ENCODE measurements around the gene KRTAP10-6.
"Not testable (repeated sequence)": the region's sequence is repeated elsewhere in the genome, so short reads cannot be mapped to it uniquely, and the experiment has no call there.

Gene KRTAP10-6

DNA sequence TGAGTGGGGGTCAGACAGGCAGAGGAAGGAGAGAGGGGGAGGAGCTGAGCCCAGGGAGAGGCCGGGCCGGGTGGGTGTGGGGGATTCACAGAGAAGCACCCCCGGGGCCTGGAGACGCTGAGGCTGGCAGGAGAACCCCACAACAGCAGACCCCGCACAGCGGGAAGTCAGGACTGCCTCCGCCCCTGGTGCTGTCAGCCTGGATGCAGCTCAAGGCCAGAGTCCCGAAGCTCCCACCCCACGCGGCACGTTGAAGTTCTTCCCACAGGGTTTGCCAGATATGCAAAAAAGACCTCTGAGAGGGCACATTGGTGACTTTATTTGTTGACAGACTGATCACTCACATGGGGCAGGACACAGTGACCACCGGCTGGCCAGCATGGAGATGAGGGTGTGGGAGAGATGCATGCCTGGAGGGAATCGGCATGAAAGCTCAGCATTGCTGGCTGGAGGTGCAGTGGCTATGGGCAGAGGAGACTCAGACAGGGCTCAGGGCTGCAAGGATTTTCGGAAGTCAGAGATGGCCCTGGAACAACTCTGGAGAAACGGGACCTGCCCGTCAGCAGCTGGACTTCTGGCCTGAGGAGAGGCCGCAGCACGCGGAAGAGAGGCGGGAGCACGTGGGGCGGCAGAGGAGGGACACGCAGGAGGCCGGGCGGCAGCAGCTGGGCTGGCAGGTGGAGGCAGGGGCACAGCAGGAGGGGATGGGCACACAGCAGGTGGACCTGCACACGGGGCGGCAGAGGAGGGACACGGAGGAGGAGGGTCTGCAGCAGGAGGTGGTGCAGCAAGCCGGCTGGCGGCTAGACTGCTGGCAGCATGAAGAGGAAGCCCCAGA is 34.6 kb downstream of the KRTAP10-6 start:
- no peak for DNase-seq (ENCODE audit: low read depth)

GRCh38 chr21:44556879-44557278 is 35.4 kb downstream of the KRTAP10-6 start:
- no peak for DNase-seq (ENCODE audit: low read depth)

GRCh38 chr21:44555200-44555875 is 37.0 kb downstream of the KRTAP10-6 start:
- DNase-seq (ENCODE audit: low read depth): no peak

DNA sequence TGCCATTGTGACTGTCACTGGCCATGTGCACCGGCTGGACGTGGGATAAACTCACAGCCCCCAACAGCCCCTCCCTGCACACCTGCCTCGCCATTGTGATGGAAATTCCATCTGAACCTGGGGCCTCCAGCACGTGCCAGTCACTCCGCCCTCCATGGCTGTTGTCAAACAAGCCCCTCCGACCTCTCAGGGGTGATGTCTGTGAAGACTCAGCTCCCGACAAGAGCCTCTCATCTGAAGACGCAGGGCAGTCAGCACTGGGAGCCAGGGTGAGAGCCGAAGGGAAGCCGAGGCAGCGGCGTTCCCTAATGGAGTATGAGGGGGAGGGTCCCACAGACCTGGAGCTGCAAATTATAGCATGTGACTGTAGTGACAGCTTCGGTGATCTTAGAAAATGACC is 39.6 kb downstream of the KRTAP10-6 start:
- DNase-seq (ENCODE audit: low read depth): no peak

- no peak for DNase-seq (ENCODE audit: low read depth)
These were observed 40.2 kb downstream of the KRTAP10-6 start for GRCh38 chr21:44552136-44552535.

DNA sequence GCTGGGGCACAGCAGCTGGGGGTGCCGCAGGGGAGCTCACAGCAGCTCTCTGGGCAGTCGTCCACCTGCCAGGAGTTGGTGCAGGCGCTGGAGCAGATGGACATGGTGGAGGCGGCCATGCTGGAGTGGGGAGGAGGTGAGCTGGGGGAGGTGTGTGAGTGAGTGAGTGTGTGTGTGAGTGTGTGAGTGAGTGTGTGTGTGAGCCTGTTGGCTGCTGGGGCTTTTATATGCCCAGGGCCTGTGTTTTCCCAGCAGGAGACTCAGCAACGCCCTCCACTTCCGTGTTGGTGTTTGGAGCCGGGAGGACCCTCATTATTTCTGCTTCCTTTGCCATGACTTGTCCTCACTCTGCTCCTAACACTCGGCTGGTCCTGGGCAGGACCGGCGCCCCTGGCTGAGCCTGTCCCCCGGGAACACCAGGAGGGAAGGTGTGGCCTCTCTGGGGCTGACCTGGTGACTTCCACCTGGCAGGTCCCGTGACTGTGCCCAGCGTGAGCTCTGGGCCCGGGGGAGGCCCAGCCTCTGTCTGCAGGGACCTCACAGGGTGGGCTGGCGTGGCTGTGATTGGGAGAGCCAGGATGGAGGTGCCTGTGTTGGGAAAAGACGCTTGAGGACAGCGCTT is 40.9 kb downstream of the KRTAP10-6 start, which contains the start of gene KRTAP10-2:
Gene KRTAP10-2, minus strand, starts transcription at position 166 of the 622 bp plus-strand sequence. Its CDS starts 47 bp downstream, at position 119.
- no peak for DNase-seq (ENCODE audit: low read depth)

DNA sequence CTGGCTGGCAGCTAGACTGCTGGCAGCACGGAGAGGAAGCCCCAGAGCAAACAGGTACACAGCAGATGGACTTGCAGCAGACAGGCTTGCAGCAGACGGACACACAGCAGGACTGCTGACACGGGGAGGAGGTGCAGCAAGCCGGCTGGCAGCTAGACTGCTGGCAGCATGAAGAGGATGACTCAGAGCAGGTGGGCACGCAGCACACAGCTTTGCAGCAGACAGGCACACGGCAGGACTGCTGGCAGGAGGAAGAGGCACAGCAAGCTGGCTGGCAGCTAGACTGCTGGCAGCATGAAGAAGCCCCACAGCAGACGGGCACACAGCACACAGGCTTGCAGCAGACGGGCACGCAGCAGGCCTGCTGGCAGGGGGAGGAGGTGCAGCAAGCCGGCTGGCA is 41.5 kb downstream of the KRTAP10-6 start:
- no peak for DNase-seq (ENCODE audit: low read depth)

DNA sequence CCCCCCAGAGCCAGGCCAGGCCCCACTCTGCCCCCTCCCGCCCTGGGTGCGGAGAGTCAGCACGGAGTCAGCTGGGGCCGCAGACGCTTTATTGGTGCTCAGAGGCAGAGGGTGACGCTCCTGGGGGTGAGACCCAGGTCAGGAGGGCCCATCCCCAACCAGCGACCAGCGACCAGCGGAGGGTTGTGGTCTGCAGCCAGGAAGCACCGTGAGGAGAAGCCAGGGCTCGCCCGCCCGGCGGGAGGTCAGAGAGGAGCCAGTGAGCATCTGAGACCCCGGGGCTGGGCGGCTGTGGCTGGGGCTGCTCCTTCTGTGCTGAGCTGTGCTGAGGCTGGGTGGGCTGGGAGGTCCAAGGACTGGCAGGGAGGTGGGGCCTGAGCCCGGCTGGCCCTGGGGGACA is 42.0 kb downstream of the KRTAP10-6 start:
- DNase-seq (ENCODE audit: low read depth): not testable (repeated sequence)

DNA sequence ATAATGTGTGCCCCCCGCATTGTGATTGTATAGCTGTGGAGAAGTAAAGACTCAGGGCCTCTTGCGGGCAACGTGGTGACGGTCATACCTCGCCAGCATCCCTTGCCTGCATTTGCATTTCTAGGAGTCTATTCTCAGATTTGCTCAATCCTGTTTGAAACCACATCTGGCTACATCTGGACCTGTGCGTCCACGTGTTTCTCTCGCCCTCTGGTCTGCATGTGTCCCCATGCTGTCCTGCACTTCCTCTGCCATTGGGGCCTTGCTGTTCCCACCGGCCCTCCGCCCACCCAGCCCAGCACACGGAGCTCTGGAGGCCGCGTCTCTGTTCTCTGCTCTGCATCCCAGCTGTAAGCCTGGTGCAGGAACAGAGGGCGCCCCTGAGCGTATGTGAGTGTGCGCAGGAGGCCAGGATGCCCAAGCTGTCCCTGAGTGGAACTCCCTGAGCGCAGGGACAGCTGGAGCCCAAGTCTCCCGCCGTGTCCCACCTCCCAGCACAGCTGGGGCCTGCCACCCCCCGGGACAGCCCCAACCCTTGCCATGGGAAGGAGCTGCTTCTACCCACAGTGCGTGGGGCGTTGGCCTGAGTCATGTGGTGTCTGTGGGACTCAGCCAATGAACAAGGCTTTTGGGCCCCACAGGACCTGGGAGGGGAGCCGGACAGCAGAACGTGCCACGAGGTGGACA is 42.6 kb downstream of the KRTAP10-6 start:
- no peak for DNase-seq (ENCODE audit: low read depth)

DNA sequence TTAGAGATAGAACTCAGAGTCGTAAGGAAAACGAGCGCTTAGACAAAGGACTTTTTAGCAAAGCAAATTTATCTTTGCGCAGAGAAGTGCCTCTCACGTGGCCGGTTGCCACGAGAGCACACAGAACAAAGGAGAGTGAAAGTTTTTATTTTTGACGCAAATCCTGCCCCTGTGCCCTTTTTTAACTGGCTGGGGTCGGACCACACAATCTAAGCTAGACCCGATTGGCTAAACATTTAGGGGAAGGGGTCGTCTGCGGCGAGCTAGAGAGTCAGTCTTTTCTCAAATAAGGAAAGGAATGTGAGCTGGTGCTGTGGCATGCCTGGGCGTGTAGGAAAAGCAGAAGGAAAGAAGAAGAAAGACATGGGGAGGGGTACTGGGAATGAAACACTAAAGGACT is 43.4 kb downstream of the KRTAP10-6 start:
- DNase-seq (ENCODE audit: low read depth): no peak

- no peak for DNase-seq (ENCODE audit: low read depth)
These were observed 43.9 kb downstream of the KRTAP10-6 start for GRCh38 chr21:44548381-44548780.

GRCh38 chr21:44547656-44548331 is 44.5 kb downstream of the KRTAP10-6 start:
- DNase-seq (ENCODE audit: low read depth): no peak

GRCh38 chr21:44544566-44544965 is 47.7 kb downstream of the KRTAP10-6 start:
- no peak for DNase-seq (ENCODE audit: low read depth)

GRCh38 chr21:44542716-44543115 is 49.6 kb downstream of the KRTAP10-6 start:
- DNase-seq (ENCODE audit: low read depth): no peak
